ENCODE results near the gene MYO16.
"Not testable (repeated sequence)": the region's sequence is repeated elsewhere in the genome, so short reads cannot be mapped to it uniquely, and the experiment has no call there.

The MYO16 gene

DNA sequence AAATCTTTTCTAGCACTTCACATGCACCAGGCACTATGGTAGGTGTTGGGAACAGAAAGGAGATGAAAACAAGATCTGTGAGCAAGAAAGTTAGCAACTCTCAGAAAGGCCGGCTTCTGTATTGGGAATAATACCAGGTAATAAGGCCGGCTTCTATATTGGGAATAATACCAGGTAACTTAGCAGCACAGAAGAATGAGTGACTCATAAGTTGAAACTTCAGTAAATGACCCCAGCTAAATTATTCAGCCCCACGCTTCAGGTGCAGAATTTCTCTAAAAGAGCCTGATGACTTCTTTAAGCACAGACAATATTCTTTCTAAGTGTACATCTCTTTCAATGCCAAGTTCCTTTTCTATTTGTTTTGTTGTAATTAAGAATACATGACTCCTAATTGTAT is 151.3 kb downstream of the MYO16 start:
- Histone ChIP-seq H3K4me3 (ENCODE audit: low read depth, low read length) (no peak overlapping the region), H3K9me3 (no peaks in the 10 kb centered on the region), H3K36me3 (no peaks in the 10 kb centered on the region), H3K27me3 (peaks cover 14% of the 10 kb centered on the region), H3K4me1 (peaks cover under 1% of the 10 kb centered on the region; the same call in 1 of the 2 replicates)
- DNase-seq = no peak
- TF ChIP-seq, protein P1, sequence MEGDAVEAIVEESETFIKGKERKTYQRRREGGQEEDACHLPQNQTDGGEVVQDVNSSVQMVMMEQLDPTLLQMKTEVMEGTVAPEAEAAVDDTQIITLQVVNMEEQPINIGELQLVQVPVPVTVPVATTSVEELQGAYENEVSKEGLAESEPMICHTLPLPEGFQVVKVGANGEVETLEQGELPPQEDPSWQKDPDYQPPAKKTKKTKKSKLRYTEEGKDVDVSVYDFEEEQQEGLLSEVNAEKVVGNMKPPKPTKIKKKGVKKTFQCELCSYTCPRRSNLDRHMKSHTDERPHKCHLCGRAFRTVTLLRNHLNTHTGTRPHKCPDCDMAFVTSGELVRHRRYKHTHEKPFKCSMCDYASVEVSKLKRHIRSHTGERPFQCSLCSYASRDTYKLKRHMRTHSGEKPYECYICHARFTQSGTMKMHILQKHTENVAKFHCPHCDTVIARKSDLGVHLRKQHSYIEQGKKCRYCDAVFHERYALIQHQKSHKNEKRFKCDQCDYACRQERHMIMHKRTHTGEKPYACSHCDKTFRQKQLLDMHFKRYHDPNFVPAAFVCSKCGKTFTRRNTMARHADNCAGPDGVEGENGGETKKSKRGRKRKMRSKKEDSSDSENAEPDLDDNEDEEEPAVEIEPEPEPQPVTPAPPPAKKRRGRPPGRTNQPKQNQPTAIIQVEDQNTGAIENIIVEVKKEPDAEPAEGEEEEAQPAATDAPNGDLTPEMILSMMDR (IDR thresholded peaks at IDR 0.05; ENCODE audit: low read depth, low read length) = no peak

DNA sequence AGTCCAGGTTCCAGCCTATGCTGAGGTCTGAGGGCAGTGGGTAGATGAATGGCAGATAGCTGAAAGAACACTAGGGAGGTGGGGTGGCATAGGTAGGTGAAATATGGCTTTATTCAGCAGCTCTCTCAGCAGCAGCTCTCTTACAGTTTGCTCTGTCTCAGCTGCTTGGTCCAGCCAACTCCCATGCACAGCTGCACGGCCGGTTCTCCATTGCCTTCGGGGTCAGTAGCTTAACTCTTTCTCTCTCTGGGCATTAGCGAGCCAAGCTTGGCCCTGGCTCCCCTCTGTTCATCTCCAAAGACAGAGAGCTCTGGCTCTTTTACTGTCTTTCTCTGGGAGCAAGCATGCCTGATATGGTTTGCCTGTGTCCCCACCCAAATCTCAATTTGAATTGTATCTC is 151.9 kb downstream of the MYO16 start:
- DNase-seq = no peak
- Histone ChIP-seq H3K27me3 (peaks cover 8% of the 10 kb centered on the region), H3K4me1 (peaks cover 7% of the 10 kb centered on the region), H3K36me3 (no peaks in the 10 kb centered on the region), H3K9me3 (no peaks in the 10 kb centered on the region), H3K4me3 (ENCODE audit: low read depth, low read length) (no peak overlapping the region)
- TF ChIP-seq, protein P1 (IDR thresholded peaks at IDR 0.05; ENCODE audit: low read depth, low read length) = no peak

DNA sequence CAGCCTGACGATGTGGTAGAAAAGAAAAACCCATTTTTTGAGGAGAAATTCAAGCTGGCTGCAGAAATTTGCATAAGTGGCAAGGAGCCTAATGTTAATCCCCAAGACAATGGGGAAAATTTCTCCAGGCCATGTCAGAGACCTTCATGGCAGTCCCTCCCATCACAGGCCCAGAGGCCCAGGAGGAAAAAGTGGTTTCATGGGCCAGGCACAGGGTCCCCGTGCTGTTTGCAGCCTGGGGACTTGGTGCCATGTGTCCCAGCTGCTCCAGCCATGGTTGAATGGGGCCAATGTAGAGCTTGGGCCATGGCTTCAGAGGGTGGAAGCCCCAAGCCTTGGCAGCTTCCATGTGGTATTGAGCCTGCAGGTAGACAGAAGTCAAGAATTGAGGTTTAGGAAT is 153.1 kb downstream of the MYO16 start:
- DNase-seq; H3K9me3 ChIP-seq; H3K4me3 ChIP-seq (ENCODE audit: low read depth, low read length); H3K36me3 ChIP-seq; H3K27me3 ChIP-seq: not testable (repeated sequence)
- H3K4me1 ChIP-seq = peaks cover 12% of the 10 kb centered on the region

DNA sequence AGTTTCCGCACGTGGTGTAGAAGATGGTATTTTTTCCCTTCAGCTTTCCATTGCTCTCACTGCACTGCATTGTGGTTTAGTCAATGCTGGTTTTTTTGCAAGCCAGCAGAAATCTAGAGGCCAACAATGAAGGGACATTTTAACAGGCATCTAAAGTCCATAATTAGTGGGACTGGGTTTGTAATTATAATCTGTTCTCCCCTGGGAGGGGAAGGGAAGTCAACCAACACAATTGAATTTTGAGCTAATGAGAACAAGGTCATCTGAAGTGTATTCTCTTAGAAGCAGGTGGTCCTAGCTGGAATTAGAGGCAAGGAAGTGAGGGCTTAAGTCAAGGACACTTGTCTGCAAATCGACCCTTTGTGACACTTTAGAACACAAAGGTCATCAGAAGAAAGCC is 156.4 kb downstream of the MYO16 start:
- H3K4me3 ChIP-seq (ENCODE audit: low read depth, low read length) = no peak overlapping the region
- TF ChIP-seq, protein P1 (IDR thresholded peaks at IDR 0.05; ENCODE audit: low read depth, low read length) = no peak
- H3K4me1 ChIP-seq = peaks cover 12% of the 10 kb centered on the region
- no peak for DNase-seq
- no peaks in the 10 kb centered on the region for H3K36me3 ChIP-seq
- H3K27me3 ChIP-seq = peaks cover 7% of the 10 kb centered on the region
- no peaks in the 10 kb centered on the region for H3K9me3 ChIP-seq

DNA sequence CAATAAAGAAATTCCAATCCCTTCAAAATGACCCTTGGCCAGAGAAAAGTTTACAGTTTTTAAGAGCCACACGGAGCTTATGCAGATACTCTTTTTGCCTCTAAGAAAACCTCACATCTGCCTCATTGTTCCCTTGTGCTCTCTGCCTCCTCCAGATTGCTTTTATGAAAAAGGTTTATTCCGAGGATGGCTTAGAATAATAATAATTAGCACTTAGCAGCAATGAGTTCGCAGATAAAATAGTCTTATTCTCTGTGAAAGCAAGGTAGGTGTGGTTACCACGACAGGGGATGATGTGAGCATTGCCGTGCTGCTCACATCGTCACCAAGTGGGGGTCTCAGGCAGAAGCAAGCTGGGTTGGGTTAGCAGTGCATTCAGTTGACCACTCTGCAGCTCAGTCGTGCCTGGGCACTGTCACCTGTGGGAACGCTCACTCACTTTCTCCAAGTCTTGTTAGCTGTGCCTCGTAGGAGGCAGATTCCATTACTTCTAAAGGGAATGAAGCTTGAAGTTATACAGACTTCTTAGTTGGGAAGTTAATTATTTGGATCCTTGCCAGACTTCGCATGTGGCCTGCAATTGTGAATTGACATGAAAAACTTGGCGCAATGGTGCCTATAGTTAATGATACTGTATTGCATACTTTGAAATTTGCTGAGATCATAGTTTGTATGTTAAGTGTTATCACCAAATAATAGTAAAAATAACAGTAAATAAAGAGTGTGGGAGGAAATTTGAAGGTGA is 157.2 kb downstream of the MYO16 start:
- peaks cover 12% of the 10 kb centered on the region for H3K4me1 ChIP-seq
- peaks cover 12% of the 10 kb centered on the region for H3K27me3 ChIP-seq
- H3K4me3 ChIP-seq (ENCODE audit: low read depth, low read length) = no peak overlapping the region
- no peaks in the 10 kb centered on the region for H3K36me3 ChIP-seq
- H3K9me3 ChIP-seq = no peaks in the 10 kb centered on the region
- TF ChIP-seq, protein P1 (IDR thresholded peaks at IDR 0.05; ENCODE audit: low read depth, low read length) = no peak
- DNase-seq = no peak

DNA sequence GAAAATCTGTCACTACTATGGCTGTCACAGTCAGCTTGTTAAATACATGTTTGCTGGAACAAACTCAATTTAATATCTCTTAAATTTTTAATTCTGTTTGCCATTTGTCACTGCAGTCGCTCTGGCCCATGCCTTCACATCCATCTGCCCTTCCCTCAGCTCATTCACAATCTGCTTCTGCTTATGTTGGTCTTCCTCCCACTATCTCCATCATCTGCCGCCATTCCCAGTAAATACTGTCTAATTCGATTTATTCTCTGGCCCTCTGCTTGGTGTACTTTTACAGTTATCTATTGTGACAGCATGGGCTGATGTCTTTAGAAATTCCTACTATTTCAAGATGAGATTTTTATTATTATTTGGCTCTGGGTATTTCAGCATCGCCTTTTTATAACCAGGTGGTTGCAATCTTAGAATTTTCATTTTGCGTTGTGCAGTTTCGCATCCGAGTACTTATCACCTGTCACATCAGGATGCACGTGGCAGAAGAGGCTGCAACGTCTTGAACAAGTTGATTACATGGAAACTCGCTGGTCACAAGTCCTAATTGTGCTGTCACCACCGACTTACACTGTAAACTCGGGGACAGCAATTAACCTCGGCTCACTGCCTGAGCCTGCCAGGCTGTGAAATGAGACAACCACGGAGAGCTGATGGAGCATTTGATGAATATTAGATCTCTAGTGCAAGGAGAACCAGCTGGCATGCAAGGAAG is 158.4 kb downstream of the MYO16 start:
- TF ChIP-seq, protein P1 (IDR thresholded peaks at IDR 0.05; ENCODE audit: low read depth, low read length) = no peak
- Histone ChIP-seq H3K9me3 (no peaks in the 10 kb centered on the region), H3K27me3 (peaks cover 15% of the 10 kb centered on the region), H3K4me1 (peaks cover 12% of the 10 kb centered on the region), H3K36me3 (no peaks in the 10 kb centered on the region), H3K4me3 (ENCODE audit: low read depth, low read length) (peak overlapping the region; percentile 30)
- DNase-seq = peak; percentile 63

Data from BE2C (cell line).